ENCODE data around the gene RUFY2.

Gene RUFY2

DNA sequence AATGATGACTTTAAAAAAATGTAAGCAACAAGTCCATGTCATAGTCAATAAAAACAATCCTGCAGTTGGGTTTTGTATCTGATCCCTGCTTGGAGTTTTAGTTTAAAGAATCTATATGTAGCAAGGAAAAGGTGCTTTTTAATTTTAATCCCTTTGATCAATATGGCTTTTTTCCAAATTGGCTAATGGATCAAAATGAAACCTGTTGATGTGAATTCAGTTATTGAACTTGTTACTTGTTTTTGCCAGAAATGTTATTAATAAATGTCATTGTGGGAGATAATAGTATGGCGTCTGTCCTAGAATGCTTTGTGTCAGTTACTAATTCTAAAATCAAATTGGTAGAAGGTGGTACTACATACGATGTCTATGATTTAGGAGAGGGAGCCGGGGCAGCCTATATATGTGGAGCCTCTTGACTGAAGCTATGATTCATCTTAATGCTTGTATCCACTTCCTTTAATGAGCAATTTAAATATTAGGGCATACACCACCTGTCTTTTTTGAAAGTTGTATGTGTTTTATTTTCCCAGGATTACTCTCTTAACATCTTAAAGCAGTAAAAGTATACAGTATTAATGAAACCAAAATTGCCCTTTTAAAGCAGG lies 64.1 kb downstream of the RUFY2 start:
- Histone ChIP-seq H2AFZ (ENCODE audit: low read depth) (no peak overlapping the region), H3K27ac (no peak overlapping the region), H3K27me3 (ENCODE audit: insufficient read depth, low read depth) (no peaks in the 10 kb centered on the region), H3K79me2 (ENCODE audit: insufficient read depth, low read depth) (peaks cover 41% of the 10 kb centered on the region), H3K36me3 (ENCODE audit: insufficient read depth) (peaks cover 49% of the 10 kb centered on the region), H3K4me1 (ENCODE audit: low read depth, poor library complexity, severe bottlenecking) (peaks cover 33% of the 10 kb centered on the region), H3K4me2 (no peak overlapping the region), H4K20me1 (ENCODE audit: insufficient read depth) (no peaks in the 10 kb centered on the region; the same call in none of the 2 replicates), H3K4me3 (IDR thresholded peaks at IDR 0.05; ENCODE audit: insufficient read depth, low read depth, low read length) (no peak overlapping the region), H3K9ac (no peak overlapping the region)
- TF ChIP-seq, protein P1, sequence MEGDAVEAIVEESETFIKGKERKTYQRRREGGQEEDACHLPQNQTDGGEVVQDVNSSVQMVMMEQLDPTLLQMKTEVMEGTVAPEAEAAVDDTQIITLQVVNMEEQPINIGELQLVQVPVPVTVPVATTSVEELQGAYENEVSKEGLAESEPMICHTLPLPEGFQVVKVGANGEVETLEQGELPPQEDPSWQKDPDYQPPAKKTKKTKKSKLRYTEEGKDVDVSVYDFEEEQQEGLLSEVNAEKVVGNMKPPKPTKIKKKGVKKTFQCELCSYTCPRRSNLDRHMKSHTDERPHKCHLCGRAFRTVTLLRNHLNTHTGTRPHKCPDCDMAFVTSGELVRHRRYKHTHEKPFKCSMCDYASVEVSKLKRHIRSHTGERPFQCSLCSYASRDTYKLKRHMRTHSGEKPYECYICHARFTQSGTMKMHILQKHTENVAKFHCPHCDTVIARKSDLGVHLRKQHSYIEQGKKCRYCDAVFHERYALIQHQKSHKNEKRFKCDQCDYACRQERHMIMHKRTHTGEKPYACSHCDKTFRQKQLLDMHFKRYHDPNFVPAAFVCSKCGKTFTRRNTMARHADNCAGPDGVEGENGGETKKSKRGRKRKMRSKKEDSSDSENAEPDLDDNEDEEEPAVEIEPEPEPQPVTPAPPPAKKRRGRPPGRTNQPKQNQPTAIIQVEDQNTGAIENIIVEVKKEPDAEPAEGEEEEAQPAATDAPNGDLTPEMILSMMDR (conservative IDR thresholded peaks at IDR 0.05; ENCODE audit: low read depth, low read length), result no peak

DNA sequence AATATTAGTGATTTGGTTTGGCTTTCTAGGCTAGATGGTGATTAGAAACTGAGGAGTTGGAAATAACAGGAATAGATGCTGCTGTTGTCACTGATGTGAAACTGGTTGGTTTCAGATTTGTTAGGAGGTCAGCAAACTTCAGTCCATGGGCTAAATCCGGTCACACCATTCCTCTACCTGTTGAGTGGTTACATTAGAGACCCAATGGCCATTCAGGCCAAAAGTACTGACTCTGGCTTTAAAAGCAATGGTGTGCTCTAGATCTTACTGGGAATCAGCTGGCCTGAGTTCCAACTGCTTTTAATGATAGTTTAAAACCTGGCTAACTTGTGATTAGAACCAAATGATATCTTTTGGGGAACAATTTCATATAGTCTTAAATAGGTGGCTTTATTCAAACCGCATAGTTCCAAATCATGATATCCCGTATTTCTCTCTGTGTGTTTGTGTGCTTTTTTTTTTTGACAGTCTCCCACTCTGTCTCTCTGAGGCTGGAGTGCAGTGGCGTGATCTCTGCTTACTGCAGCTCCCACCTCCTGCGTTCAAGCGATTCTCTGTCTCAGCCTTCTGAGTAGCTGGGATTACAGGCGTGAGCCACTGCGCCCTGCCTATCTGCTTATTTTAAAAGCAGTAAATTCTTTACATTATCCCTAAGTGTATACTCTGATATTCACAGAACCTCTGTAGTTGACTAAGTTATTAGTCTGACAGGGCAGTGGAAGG lies 66.6 kb downstream of the RUFY2 start:
- Histone ChIP-seq H2AFZ (ENCODE audit: low read depth) (no peak overlapping the region), H3K79me2 (ENCODE audit: insufficient read depth, low read depth) (peaks cover 66% of the 10 kb centered on the region), H3K9ac (no peak overlapping the region), H3K4me2 (no peak overlapping the region), H3K27me3 (ENCODE audit: insufficient read depth, low read depth) (no peaks in the 10 kb centered on the region), H4K20me1 (ENCODE audit: insufficient read depth) (peaks cover 24% of the 10 kb centered on the region), H3K4me3 (IDR thresholded peaks at IDR 0.05; ENCODE audit: insufficient read depth, low read depth, low read length) (no peak overlapping the region), H3K27ac (no peak overlapping the region), H3K4me1 (ENCODE audit: low read depth, poor library complexity, severe bottlenecking) (peaks cover 56% of the 10 kb centered on the region), H3K36me3 (ENCODE audit: insufficient read depth) (peaks cover 47% of the 10 kb centered on the region)
- TF ChIP-seq, protein P1 (conservative IDR thresholded peaks at IDR 0.05; ENCODE audit: low read depth, low read length), result no peak

GRCh38 chr10:68336754-68337351 lies 70.2 kb downstream of the RUFY2 start:
- TF ChIP-seq, protein P1 (conservative IDR thresholded peaks at IDR 0.05; ENCODE audit: low read depth, low read length), result no peak
- Histone ChIP-seq H3K4me3 (IDR thresholded peaks at IDR 0.05; ENCODE audit: insufficient read depth, low read depth, low read length) (no peak overlapping the region), H3K9ac (no peak overlapping the region), H4K20me1 (ENCODE audit: insufficient read depth) (peaks cover 51% of the 10 kb centered on the region), H3K79me2 (ENCODE audit: insufficient read depth, low read depth) (peaks cover 98% of the 10 kb centered on the region), H2AFZ (ENCODE audit: low read depth) (no peak overlapping the region), H3K36me3 (ENCODE audit: insufficient read depth) (peaks cover 33% of the 10 kb centered on the region), H3K4me1 (ENCODE audit: low read depth, poor library complexity, severe bottlenecking) (peaks cover 61% of the 10 kb centered on the region), H3K27ac (no peak overlapping the region), H3K27me3 (ENCODE audit: insufficient read depth, low read depth) (no peaks in the 10 kb centered on the region), H3K4me2 (no peak overlapping the region; the same call in 1 of the 2 replicates)

DNA sequence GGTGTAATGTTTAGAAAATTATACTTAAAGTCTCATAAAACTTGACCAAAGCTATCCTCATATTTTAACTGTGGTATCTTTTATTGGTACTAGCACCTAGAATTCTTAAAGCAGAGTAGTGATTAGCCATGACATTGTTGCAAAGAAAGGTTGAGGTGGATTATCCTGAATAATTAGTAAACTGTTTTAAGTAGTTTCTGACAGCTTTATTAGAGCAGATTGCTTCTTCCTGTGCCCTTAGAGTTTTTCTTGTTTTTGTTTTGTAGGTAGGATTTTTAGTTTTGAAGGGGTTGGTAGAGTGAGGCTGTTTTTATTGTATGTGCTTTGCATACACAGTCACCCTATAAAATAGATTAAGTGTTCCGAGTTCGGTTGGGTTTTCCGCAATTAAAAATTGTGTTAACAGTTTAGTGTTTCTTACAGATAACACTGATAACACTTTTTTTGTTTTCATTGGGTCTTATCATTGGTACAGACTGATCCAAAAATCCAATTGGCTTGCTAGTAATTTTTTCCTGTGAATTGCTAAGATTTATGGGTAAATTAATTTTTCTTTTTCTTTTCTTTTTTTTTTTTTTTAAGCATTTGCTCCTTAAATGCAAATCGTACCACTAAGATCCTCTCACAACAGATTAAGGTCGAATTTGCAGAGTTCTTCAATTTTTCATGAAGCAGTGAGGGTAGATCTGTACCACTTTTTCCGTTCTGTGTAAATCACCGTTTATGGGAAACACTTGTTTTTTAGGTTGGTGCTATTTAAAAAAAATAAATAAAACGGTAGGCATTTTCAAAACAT lies 72.2 kb downstream of the RUFY2 start:
- peaks cover 60% of the 10 kb centered on the region for H3K4me1 ChIP-seq (ENCODE audit: low read depth, poor library complexity, severe bottlenecking)

More for the DNA sequence above, 72.2 kb downstream of the RUFY2 start:
- Histone ChIP-seq H3K9ac (peak overlapping the region; percentile 99; the same call in 1 of the 2 replicates), H3K4me3 (IDR thresholded peaks at IDR 0.05; ENCODE audit: insufficient read depth, low read depth, low read length) (no peak overlapping the region), H3K27me3 (ENCODE audit: insufficient read depth, low read depth) (no peaks in the 10 kb centered on the region), H3K27ac (no peak overlapping the region), H3K36me3 (ENCODE audit: insufficient read depth) (peaks cover 15% of the 10 kb centered on the region; the same call in 1 of the 2 replicates), H3K79me2 (ENCODE audit: insufficient read depth, low read depth) (peaks cover 83% of the 10 kb centered on the region), H2AFZ (ENCODE audit: low read depth) (no peak overlapping the region), H3K4me2 (peak overlapping the region; percentile 86), H4K20me1 (ENCODE audit: insufficient read depth) (peaks cover 51% of the 10 kb centered on the region)
- TF ChIP-seq, protein P1 (conservative IDR thresholded peaks at IDR 0.05; ENCODE audit: low read depth, low read length), result no peak
